ENCODE data around the gene TFF2.

TFF2 gene

DNA sequence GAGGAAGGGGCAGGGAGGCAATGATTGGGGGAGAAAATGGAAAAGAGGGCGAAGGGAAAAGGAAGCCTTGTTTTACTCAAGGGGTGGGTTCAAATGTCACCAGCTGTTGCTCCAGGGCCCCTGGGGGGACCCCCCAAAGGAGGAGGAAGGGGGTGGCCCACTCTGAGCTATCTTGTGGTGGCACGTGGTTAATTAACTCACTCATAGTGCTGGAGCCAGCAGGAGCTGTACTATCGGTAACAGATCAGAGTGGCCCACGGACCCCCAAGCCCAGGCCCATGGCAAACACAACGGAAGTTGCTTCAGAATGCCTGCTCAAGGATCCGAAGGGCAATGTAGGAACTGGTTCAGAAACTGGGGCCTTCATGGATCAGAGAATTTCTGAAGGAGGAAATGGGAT is 7.2 kb downstream of the TFF2 start:
- Histone ChIP-seq H3K4me1 (ENCODE audit: control insufficient read depth in 1 of 2, insufficient read depth in 1 of 2, low read depth in 1 of 2, low read length in 1 of 2) (peaks cover 2 to 3% of the 10 kb centered on the region in 2 experiments), H3K27ac (no peak overlapping the region), H3K4me3 (ENCODE audit: low read depth in 1 of 2, low read length in 1 of 2) (no peak overlapping the region), H3K27me3 (no peaks in the 10 kb centered on the region), H3K9me3 (no peaks in the 10 kb centered on the region), H3K36me3 (no peaks in the 10 kb centered on the region)
- TF ChIP-seq CTCF (IDR thresholded peaks at IDR 0.05) = no peak

- TF ChIP-seq CTCF (IDR thresholded peaks at IDR 0.05) = no peak
- no peaks in the 10 kb centered on the region for H3K9me3 ChIP-seq
- H3K27ac ChIP-seq = no peak overlapping the region
- H3K4me3 ChIP-seq (ENCODE audit: low read depth in 1 of 2, low read length in 1 of 2) = no peak overlapping the region
- H3K36me3 ChIP-seq = no peaks in the 10 kb centered on the region
- H3K4me1 ChIP-seq (ENCODE audit: control insufficient read depth in 1 of 2, insufficient read depth in 1 of 2, low read depth in 1 of 2, low read length in 1 of 2) = peaks cover 6 to 7% of the 10 kb centered on the region in 2 experiments
- H3K27me3 ChIP-seq = no peaks in the 10 kb centered on the region
Observed at GRCh38 chr21:42343101-42343500, 7.7 kb downstream of the TFF2 start.

GRCh38 chr21:42341776-42342542 is 8.8 kb downstream of the TFF2 start:
- H3K27ac ChIP-seq = no peak overlapping the region
- TF ChIP-seq CTCF (IDR thresholded peaks at IDR 0.05) = no peak
- H3K9me3 ChIP-seq = no peaks in the 10 kb centered on the region
- H3K27me3 ChIP-seq = no peaks in the 10 kb centered on the region
- H3K4me1 ChIP-seq (ENCODE audit: control insufficient read depth in 1 of 2, insufficient read depth in 1 of 2, low read depth in 1 of 2, low read length in 1 of 2) = peaks cover 13 to 16% of the 10 kb centered on the region in 2 experiments
- no peaks in the 10 kb centered on the region for H3K36me3 ChIP-seq
- H3K4me3 ChIP-seq (ENCODE audit: low read depth in 1 of 2, low read length in 1 of 2) = no peak overlapping the region

- Histone ChIP-seq H3K36me3 (no peaks in the 10 kb centered on the region), H3K27me3 (no peaks in the 10 kb centered on the region), H3K4me3 (ENCODE audit: low read depth in 1 of 2, low read length in 1 of 2) (no peak overlapping the region), H3K4me1 (ENCODE audit: control insufficient read depth in 1 of 2, insufficient read depth in 1 of 2, low read depth in 1 of 2, low read length in 1 of 2) (peaks cover 13 to 16% of the 10 kb centered on the region in 2 experiments), H3K27ac (no peak overlapping the region), H3K9me3 (no peaks in the 10 kb centered on the region)
- no peak for TF ChIP-seq CTCF (IDR thresholded peaks at IDR 0.05)
Observed at GRCh38 chr21:42340187-42341050, 10.4 kb downstream of the TFF2 start.

DNA sequence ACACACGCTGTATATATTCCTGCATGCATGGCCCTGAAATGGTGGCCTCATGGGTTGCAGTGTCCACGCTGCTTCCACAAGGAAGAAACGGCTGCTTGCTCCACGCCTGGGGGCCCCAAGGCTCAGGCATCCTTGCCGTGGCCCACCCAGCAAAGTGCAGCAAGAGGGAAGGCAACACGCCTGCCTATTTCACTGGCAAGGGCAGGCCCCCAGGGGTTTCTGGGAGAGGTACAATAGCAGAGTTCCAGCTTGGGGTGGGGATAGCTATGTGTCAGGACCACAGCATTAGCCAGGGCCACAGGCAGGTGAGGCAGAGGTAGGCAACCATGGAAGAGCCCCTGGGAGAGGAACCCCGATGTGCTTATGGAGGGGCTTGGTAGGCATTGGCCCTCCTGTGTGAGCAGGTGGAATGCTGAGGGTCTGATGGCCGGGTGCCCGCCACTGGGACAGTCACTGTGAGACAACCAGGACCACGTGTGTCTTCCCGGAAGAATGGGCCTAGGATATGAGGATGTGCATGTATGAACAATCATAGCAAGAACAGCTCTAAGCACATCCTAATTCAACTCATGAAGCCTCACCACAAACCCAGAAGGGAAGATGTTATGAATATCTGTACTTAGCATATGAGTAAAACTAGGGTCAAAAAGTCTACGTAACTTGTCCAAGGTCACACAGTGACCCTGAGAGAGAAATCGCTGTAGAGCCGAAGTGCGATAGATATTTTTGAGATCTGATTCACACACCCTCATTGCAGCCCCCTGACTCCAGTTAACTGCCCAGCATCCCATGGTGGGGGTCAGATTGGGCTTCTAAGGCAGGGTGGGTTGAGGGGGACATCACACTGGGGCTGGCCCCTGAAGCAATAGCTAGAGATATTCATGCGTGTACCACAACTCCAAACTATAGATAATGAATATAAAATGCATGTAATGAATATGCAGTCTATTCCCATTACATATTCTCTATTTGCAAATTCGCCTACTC is 11.8 kb downstream of the TFF2 start:
- H3K4me1 ChIP-seq (ENCODE audit: control insufficient read depth in 1 of 2, insufficient read depth in 1 of 2, low read depth in 1 of 2, low read length in 1 of 2) = peaks cover 13 to 16% of the 10 kb centered on the region in 2 experiments
- H3K36me3 ChIP-seq = no peaks in the 10 kb centered on the region
- no peak overlapping the region for H3K27ac ChIP-seq
- no peaks in the 10 kb centered on the region for H3K9me3 ChIP-seq
- TF ChIP-seq CTCF (IDR thresholded peaks at IDR 0.05) = no peak
- H3K27me3 ChIP-seq = no peaks in the 10 kb centered on the region
- H3K4me3 ChIP-seq (ENCODE audit: low read depth in 1 of 2, low read length in 1 of 2) = no peak overlapping the region
